GM12873 (cell line): Measurements from ENCODE around the gene CDK5R2.

Experiments used
- CTCF ChIP-seq: IDR thresholded peaks from 2 replicates; pipeline ENCODE4 v1.5.1; 2012; ENCODE audit warnings: low read depth, mild to moderate bottlenecking, moderate library complexity, low read length, control low read depth; ENCODE audit not compliant: insufficient read depth; ENCODE audit errors: missing control alignments

The CDK5R2 gene

DNA sequence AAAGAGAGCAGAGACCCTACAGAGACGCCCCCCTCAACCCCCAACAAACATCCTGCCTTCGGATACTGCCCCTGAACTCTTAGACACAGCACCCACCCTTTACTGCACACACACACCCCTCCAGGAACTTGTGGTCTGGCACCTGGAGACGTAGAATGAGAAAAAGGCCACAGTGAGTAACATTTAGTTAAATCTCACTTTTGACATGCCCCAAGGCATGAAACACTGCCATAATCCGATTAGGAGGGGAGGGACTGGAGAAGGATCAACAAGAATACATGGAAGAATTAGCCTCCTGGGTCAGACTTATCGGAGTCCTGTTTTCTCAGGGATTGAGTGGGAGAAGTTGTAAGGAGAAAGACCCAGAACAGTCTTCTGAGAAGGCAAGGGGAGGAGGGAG is 4.1 kb downstream of the CDK5R2 start:
- no peak for TF ChIP-seq CTCF

DNA sequence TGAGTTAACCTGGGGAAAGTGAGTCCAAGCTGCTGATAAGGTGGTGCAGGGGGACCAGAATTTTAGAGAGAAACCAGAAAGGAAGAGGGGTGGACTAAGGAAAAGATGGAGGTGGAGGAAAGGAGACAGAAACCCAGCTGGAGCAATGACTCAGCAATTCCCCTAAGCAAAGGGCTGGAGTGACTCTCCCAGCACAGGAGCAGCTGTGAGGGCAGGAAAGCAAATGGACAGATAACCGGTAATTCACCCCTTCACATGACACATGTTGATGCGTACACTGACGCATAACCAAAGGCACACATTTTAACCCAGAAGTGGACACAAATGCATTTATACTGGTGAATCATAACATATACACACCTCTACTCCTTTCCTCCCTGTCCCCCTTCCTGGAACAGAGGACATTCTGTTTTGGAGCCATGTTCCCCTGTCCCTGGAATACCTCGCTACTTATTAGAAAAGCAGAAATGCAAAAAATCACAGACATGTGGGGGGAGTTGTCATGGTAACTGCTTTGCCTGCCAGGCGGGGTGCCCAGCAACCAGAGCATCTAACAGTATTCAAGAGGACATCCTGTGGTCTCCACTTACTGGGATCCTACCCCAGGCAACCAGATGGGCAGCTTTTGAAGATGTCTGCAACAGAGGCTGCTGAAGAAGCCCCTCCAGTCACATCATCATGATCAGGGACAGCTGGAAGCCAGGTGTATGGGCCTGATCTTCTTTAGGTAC is 4.7 kb downstream of the CDK5R2 start:
- TF ChIP-seq CTCF: no peak

GRCh38 chr2:218970894-218971293 is 11.4 kb downstream of the CDK5R2 start:
- TF ChIP-seq CTCF: no peak

GRCh38 chr2:218975060-218975777 is 15.8 kb downstream of the CDK5R2 start:
- no peak for TF ChIP-seq CTCF

DNA sequence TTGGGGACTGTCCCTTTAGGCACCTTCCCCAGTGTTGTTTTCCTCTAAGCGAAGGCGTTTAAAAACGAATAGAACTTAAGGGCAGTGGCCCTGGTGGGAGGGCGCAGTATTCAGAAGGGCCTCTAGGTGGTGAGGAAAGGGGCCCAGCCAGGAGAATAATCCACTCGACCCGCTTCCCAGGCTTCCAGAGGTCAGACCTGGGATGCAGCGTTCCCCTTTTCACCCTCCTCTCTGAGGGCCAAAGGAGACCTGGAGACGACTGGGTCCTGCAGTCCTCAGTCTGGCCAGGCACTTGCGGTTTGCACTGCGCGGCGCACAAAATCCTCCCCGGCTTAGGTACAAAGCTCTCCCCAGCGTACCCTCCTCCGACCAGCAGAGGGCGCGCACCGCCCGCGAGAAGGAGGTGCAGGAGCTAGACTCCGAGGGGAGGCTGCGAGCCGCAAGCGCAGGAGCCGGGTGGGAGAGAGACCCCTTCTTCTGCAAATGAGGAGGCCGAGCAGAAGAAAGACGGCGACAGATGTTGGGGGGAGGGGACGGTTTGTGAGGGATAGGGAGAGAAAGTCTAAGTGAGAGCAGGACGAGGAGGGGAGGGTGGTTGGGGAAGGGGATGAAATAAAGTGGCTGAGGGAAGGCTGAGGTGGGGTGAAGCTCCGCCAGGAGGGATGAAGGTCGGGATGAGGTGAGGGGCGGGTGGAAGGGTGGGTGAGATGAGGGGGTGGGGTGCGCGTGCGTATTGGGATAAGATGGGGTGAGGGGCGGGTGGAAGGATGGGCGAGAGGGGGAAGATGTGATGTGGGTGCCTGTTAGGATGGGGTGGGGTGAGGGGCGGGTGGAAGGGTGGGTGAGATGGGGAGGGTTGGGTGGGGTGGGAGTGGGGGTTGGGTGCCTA is 20.6 kb downstream of the CDK5R2 start:
- peak; percentile 83 for TF ChIP-seq CTCF

GRCh38 chr2:218980735-218981389 is 21.4 kb downstream of the CDK5R2 start:
- TF ChIP-seq CTCF: no peak
